ENCODE measurements around the gene KRTAP10-3. TPM values are rescaled to one million over a fixed set of nuclear protein-coding genes. Genes with fewer than 3 reads are reported as not detected.

KRTAP10-3 gene
- total RNA-seq, 1 donor from 2014 or later, result not detected

GRCh38 chr21:44527983-44528633 is 30.5 kb downstream of the KRTAP10-3 start:
- DNase-seq, result no peak

- no peak for DNase-seq
Measured at GRCh38 chr21:44527156-44527982, 31.2 kb downstream of the KRTAP10-3 start.

GRCh38 chr21:44526096-44526997 is 32.2 kb downstream of the KRTAP10-3 start:
- DNase-seq, result no peak

- no peak for DNase-seq
Measured at GRCh38 chr21:44525391-44526095, 33.1 kb downstream of the KRTAP10-3 start.

GRCh38 chr21:44524414-44525371 is 33.9 kb downstream of the KRTAP10-3 start:
- no peak for DNase-seq

- no peak for DNase-seq
Measured at GRCh38 chr21:44523567-44524413, 34.8 kb downstream of the KRTAP10-3 start.

- no peak for DNase-seq
Measured at GRCh38 chr21:44522753-44523204, 35.8 kb downstream of the KRTAP10-3 start.

- DNase-seq, result no peak
Measured at GRCh38 chr21:44521928-44522752, 36.5 kb downstream of the KRTAP10-3 start.

- DNase-seq, result no peak
Measured at GRCh38 chr21:44521301-44521927, 37.2 kb downstream of the KRTAP10-3 start.

GRCh38 chr21:44520326-44521300 is 38.0 kb downstream of the KRTAP10-3 start:
- no peak for DNase-seq

GRCh38 chr21:44519346-44520325 is 39.0 kb downstream of the KRTAP10-3 start:
- no peak for DNase-seq

GRCh38 chr21:44518686-44519085 is 39.9 kb downstream of the KRTAP10-3 start:
- DNase-seq, result no peak

GRCh38 chr21:44517175-44517899 is 41.3 kb downstream of the KRTAP10-3 start:
- DNase-seq, result no peak

- DNase-seq, result no peak
Measured at GRCh38 chr21:44516828-44517174, 41.8 kb downstream of the KRTAP10-3 start.

- DNase-seq, result no peak
Measured at GRCh38 chr21:44516342-44516741, 42.3 kb downstream of the KRTAP10-3 start.
